ENCODE results near the gene CDKN2C.
"Not testable (repeated sequence)": the region's sequence is repeated elsewhere in the genome, so short reads cannot be mapped to it uniquely, and the experiment has no call there.

CDKN2C gene
- total RNA-seq = 7.9 to 11.3 reads per million in 2 donors

GRCh38 chr1:50969611-50970508 is at the start of gene CDKN2C:
Gene CDKN2C, plus strand, starts transcription at chr1:50970245. Its CDS starts 124 bp downstream, at chr1:50970369.
- peak; percentile 47 for DNase-seq

GRCh38 chr1:50920409-50920808 is 49.6 kb upstream of the CDKN2C start:
- no peak for DNase-seq

GRCh38 chr1:50921029-50921428 is 49.0 kb upstream of the CDKN2C start:
- DNase-seq = no peak

GRCh38 chr1:50923564-50923963 is 46.5 kb upstream of the CDKN2C start:
- DNase-seq = no peak

GRCh38 chr1:50929376-50929958 is 40.6 kb upstream of the CDKN2C start:
- DNase-seq = no peak

- no peak for DNase-seq
These were observed 39.9 kb upstream of the CDKN2C start for GRCh38 chr1:50930193-50930592.

GRCh38 chr1:50930965-50931737 is 38.9 kb upstream of the CDKN2C start:
- no peak for DNase-seq

GRCh38 chr1:50932043-50932442 is 38.0 kb upstream of the CDKN2C start:
- not testable (repeated sequence) for DNase-seq

- DNase-seq = not testable (repeated sequence)
These were observed 36.3 kb upstream of the CDKN2C start for GRCh38 chr1:50933770-50934169.

GRCh38 chr1:50934838-50935237 is 35.2 kb upstream of the CDKN2C start:
- no peak for DNase-seq

GRCh38 chr1:50935276-50935675 is 34.8 kb upstream of the CDKN2C start:
- not testable (repeated sequence) for DNase-seq

- no peak for DNase-seq
These were observed 33.7 kb upstream of the CDKN2C start for GRCh38 chr1:50936321-50936720.

GRCh38 chr1:50940291-50940690 is 29.8 kb upstream of the CDKN2C start:
- no peak for DNase-seq

- DNase-seq = no peak
These were observed 27.7 kb upstream of the CDKN2C start for GRCh38 chr1:50942334-50942733.

- no peak for DNase-seq
These were observed 20.6 kb upstream of the CDKN2C start for GRCh38 chr1:50949286-50949982.

- no peak for DNase-seq
These were observed 19.6 kb upstream of the CDKN2C start for GRCh38 chr1:50950396-50950795.

- not testable (repeated sequence) for DNase-seq
These were observed 17.5 kb upstream of the CDKN2C start for GRCh38 chr1:50952566-50952965.

- DNase-seq = no peak
These were observed 14.9 kb upstream of the CDKN2C start for GRCh38 chr1:50955116-50955515.

GRCh38 chr1:50959303-50959912 is 10.6 kb upstream of the CDKN2C start:
- no peak for DNase-seq

- DNase-seq = peak; percentile 95
These were observed 9.9 kb upstream of the CDKN2C start, which contains the start of gene FAF1 for GRCh38 chr1:50959913-50960844. Gene FAF1, minus strand, starts transcription at chr1:50960267. Its CDS starts 456 bp downstream, at chr1:50959811.

GRCh38 chr1:50964863-50965262 is 5.2 kb upstream of the CDKN2C start:
- no peak for DNase-seq

Measured in T-helper 9 cell (primary cell).